CD4-positive, alpha-beta T cell (primary cell): Measurements from ENCODE around the gene SEPHS1. TPM values are rescaled to one million over a fixed set of nuclear protein-coding genes. Genes with fewer than 3 reads are reported as not detected.

Source experiments
- ATAC-seq: fragments of 200-7000 bp; cut with Tn5 transposase; one replicate; pipeline ENCODE4 v1.10.0; 2022; ENCODE audit warnings: mild to moderate bottlenecking; ENCODE audit not compliant: poor library complexity
- CTCF ChIA-PET: fragments of 350-600 bp; sonication (Branson Sonifier 250); formaldehyde crosslinking; loops from one replicate; lab custom pipeline; 2021; ENCODE audit warnings: antibody characterized with exemption, inconsistent platforms; lab: Charles Lee
- POLR2A ChIA-PET: fragments of 350-600 bp; sonication (Branson Sonifier 250); formaldehyde crosslinking; loops from one replicate; lab custom pipeline; 2021; ENCODE audit warnings: antibody characterized with exemption, inconsistent platforms; lab: Charles Lee
- DNase-seq, 14 experiments: peaks; one replicate each; pipeline ENCODE4 v3.0.0-alpha.2; 2013 to 2020; ENCODE audit warnings: mixed read lengths in 2 of 14
- H3K27ac ChIP-seq, 2 donors: one replicate each; pipeline versions ENCODE4 v1.5.1 to v1.7.0; 2013; ENCODE audit warnings: low read length in 2 of 2, low read depth in 1 of 2, mild to moderate bottlenecking in 1 of 2
- H3K27me3 ChIP-seq, 2 experiments: 1 replicate in 1 of 2; 2 replicates in 1 of 2; pipeline versions ENCODE4 v1.6.1 to v1.7.0; 2013; ENCODE audit warnings: low read length in 2 of 2, control low read depth in 1 of 2, mild to moderate bottlenecking in 1 of 2, moderate library complexity in 1 of 2; ENCODE audit not compliant: insufficient read depth in 2 of 2, control insufficient read depth in 1 of 2
- H3K36me3 ChIP-seq: one replicate; pipeline ENCODE4 v1.6.1; 2013; ENCODE audit warnings: low read length, control low read depth; ENCODE audit not compliant: insufficient read depth
- H3K4me1 ChIP-seq: one replicate; pipeline ENCODE4 v1.6.1; 2013; ENCODE audit warnings: low read length, control low read depth; ENCODE audit not compliant: insufficient read depth
- H3K4me3 ChIP-seq: one replicate; pipeline ENCODE4 v1.5.1; 2013; ENCODE audit warnings: mild to moderate bottlenecking, low read length, moderate library complexity
- H3K9me3 ChIP-seq, 2 experiments: 1 replicate in 1 of 2; 2 replicates in 1 of 2; pipeline versions ENCODE4 v1.6.1 to v1.7.0; 2013; ENCODE audit warnings: low read length in 2 of 2, mild to moderate bottlenecking in 2 of 2, control low read depth in 1 of 2, moderate library complexity in 1 of 2; ENCODE audit not compliant: control insufficient read depth in 1 of 2, insufficient read depth in 1 of 2
- H3K27ac Mint-ChIP-seq: one replicate; pipeline ENCODE4 v1.8.0; 2020; ENCODE audit warnings: mixed read lengths
- H3K27me3 Mint-ChIP-seq: one replicate; pipeline ENCODE4 v1.8.0; 2021; ENCODE audit warnings: mixed read lengths
- H3K36me3 Mint-ChIP-seq: one replicate; pipeline ENCODE4 v1.8.0; 2021; ENCODE audit warnings: low read depth, mixed read lengths
- H3K4me1 Mint-ChIP-seq: one replicate; pipeline ENCODE4 v1.8.0; 2021; ENCODE audit warnings: low read depth, mixed read lengths
- H3K4me3 Mint-ChIP-seq: one replicate; pipeline ENCODE4 v1.8.0; 2020; ENCODE audit warnings: mild to moderate bottlenecking, mixed read lengths
- H3K9me3 Mint-ChIP-seq: one replicate; pipeline ENCODE4 v1.8.0; 2020; ENCODE audit warnings: mixed read lengths
- CTCF ChIP-seq: fragments of 200-600 bp; IDR thresholded peaks from one replicate; pipeline ENCODE4 v1.8.0; 2022; ENCODE audit warnings: antibody characterized with exemption, mild to moderate bottlenecking
- intact Hi-C, 2 experiments: fragments of 100-400 bp; cut with DNase I in 1 of 2; cut with micrococcal nuclease in 1 of 2; formaldehyde crosslinking; loops; one replicate each; pipeline versions ENCODE4 v1.15.1 to v1.9.0; 2023 to 2025; cut with DNase I, micrococcal nuclease
- total RNA-seq, 174 experiments: library from RNA in 2 of 174; stranded (reverse) in 2 of 174; gene quantifications; one replicate each; pipeline ENCODE4 v1.2.3 and lab custom pipeline; 2021 to 2026

SEPHS1 gene
- total RNA-seq, 2 experiments from 2014 or later: 13.1 to 17.9 TPM

GRCh38 chr10:13294784-13295183 is 53.3 kb downstream of the SEPHS1 start:
- CTCF ChIA-PET: no interaction called here
- Histone ChIP-seq H3K27me3 (no peaks in the 10 kb centered on the region), H3K9me3 (no peaks in the 10 kb centered on the region), H3K4me1 (peaks cover 7% of the 10 kb centered on the region), H3K4me3 (no peak overlapping the region), H3K27ac (no peak overlapping the region), H3K36me3 (peaks cover 3% of the 10 kb centered on the region)
- POLR2A ChIA-PET: no interaction called here
- DNase-seq (no peak), ATAC-seq (no peak)
- Mint-ChIP-seq H3K36me3 (peaks cover 32% of the 10 kb centered on the region), H3K4me1 (peaks cover 6% of the 10 kb centered on the region), H3K27ac (no peak overlapping the region), H3K27me3 (no peaks in the 10 kb centered on the region), H3K4me3 (no peak overlapping the region), H3K9me3 (no peaks in the 10 kb centered on the region)
- intact Hi-C loops: loop anchor here in 1 of 2 experiments (10.0 kb wide), 1 partner anchor 950 kb away; the partner anchor contains the start of gene CAMK1D
- no peak for TF ChIP-seq CTCF

- no peak for TF ChIP-seq CTCF
- Mint-ChIP-seq H3K27ac (no peak overlapping the region), H3K36me3 (peaks cover 46% of the 10 kb centered on the region), H3K4me1 (no peaks in the 10 kb centered on the region), H3K9me3 (no peaks in the 10 kb centered on the region), H3K27me3 (no peaks in the 10 kb centered on the region), H3K4me3 (no peak overlapping the region)
- ATAC-seq (no peak), DNase-seq (no peak)
- no peaks in the 10 kb centered on the region for H3K27me3 ChIP-seq
- POLR2A ChIA-PET: interaction anchor here (0.7 kb wide), 1 partner anchor 8 kb away, joined by 3 read pairs; the partner anchor contains the start of gene PHYH
- CTCF ChIA-PET: interaction anchor here (3.6 kb wide), 1 partner anchor 11 kb away, joined by 16 read pairs; no protein-coding TSS in a partner anchor
- H3K4me3 ChIP-seq: no peak overlapping the region
- H3K9me3 ChIP-seq: no peaks in the 10 kb centered on the region
- H3K4me1 ChIP-seq: peaks cover 3% of the 10 kb centered on the region
- peaks cover 8% of the 10 kb centered on the region for H3K36me3 ChIP-seq
- H3K27ac ChIP-seq: no peak overlapping the region
- intact Hi-C loops: loop anchor here in 1 of 2 experiments (10.0 kb wide), 1 partner anchor 947 kb away; the partner anchor contains the start of gene CAMK1D
These were observed 56.0 kb downstream of the SEPHS1 start for GRCh38 chr10:13291821-13292773.

GRCh38 chr10:13291061-13291460 is 57.0 kb downstream of the SEPHS1 start:
- Histone ChIP-seq H3K4me3 (no peak overlapping the region), H3K4me1 (peaks cover 3% of the 10 kb centered on the region), H3K36me3 (peaks cover 8% of the 10 kb centered on the region), H3K9me3 (no peaks in the 10 kb centered on the region), H3K27ac (no peak overlapping the region), H3K27me3 (no peaks in the 10 kb centered on the region)
- no peak for DNase-seq
- H3K27ac Mint-ChIP-seq: no peak overlapping the region
- intact Hi-C loops: loop anchor here in 1 of 2 experiments (10.0 kb wide), 1 partner anchor 946 kb away; the partner anchor contains the start of gene CAMK1D
- H3K36me3 Mint-ChIP-seq: peaks cover 53% of the 10 kb centered on the region
- ATAC-seq: no peak
- H3K9me3 Mint-ChIP-seq: no peaks in the 10 kb centered on the region
- no peak for TF ChIP-seq CTCF
- no peaks in the 10 kb centered on the region for H3K27me3 Mint-ChIP-seq
- no peak overlapping the region for H3K4me3 Mint-ChIP-seq
- ChIA-PET CTCF (interaction anchor here (0.7 to 3.6 kb wide), 2 partner anchors 12 to 132 kb away, joined by 5 to 16 read pairs; no protein-coding TSS in a partner anchor), POLR2A (interaction anchor here (0.7 kb wide), 1 partner anchor 9 kb away, joined by 3 read pairs; the partner anchor contains the start of gene PHYH)
- H3K4me1 Mint-ChIP-seq: no peaks in the 10 kb centered on the region
